CD4-positive, alpha-beta T cell treated with Interleukin-17A for 4 hours (primary cell): ENCODE data around the gene EPRS1.
A peak's percentile ranks its signal among the peaks of the same experiment; 100 is the strongest.
"Not testable (repeated sequence)": the region's sequence is repeated elsewhere in the genome, so short reads cannot be mapped to it uniquely, and the experiment has no call there.

Experiments used
- DNase-seq: peaks from one replicate; pipeline ENCODE4 v3.0.0-alpha.2; 2020; ENCODE audit warnings: mixed read lengths

The EPRS1 gene

GRCh38 chr1:220046052-220046930, at the start of gene EPRS1:
TSS of gene EPRS1 (minus strand) at chr1:220046505. CDS start at chr1:220046388, 117 bp downstream.
- DNase-seq, result peak; percentile 94

GRCh38 chr1:220094016-220094911, 48.0 kb upstream of the EPRS1 start, which contains the start of gene IARS2:
TSS of gene IARS2 (plus strand) at chr1:220094132. CDS start at chr1:220094217, 85 bp downstream.
- DNase-seq, result peak; percentile 97

GRCh38 chr1:220093361-220094015, 47.2 kb upstream of the EPRS1 start:
- DNase-seq, result no peak

GRCh38 chr1:220092694-220093093, 46.4 kb upstream of the EPRS1 start:
- no peak for DNase-seq

GRCh38 chr1:220089650-220090556, 43.6 kb upstream of the EPRS1 start, which contains the start of gene BPNT1:
TSS of gene BPNT1 (minus strand) at chr1:220089788. CDS start at chr1:220079846, 9,942 bp downstream.
- peak; percentile 98 for DNase-seq

- DNase-seq, result not testable (repeated sequence)
Observed at GRCh38 chr1:220086261-220086686, 40.0 kb upstream of the EPRS1 start.

GRCh38 chr1:220084460-220084859, 38.2 kb upstream of the EPRS1 start:
- no peak for DNase-seq

GRCh38 chr1:220077887-220078286, 31.6 kb upstream of the EPRS1 start:
- DNase-seq, result no peak

- DNase-seq, result no peak
Observed at GRCh38 chr1:220076861-220077762, 30.8 kb upstream of the EPRS1 start.

- DNase-seq, result no peak
Observed at GRCh38 chr1:220067269-220068204, 21.2 kb upstream of the EPRS1 start.

- DNase-seq, result no peak
Observed at GRCh38 chr1:220062629-220063028, 16.3 kb upstream of the EPRS1 start.

- DNase-seq, result no peak
Observed at GRCh38 chr1:220060876-220061275, 14.6 kb upstream of the EPRS1 start.

- no peak for DNase-seq
Observed at GRCh38 chr1:220056374-220056773, 10.1 kb upstream of the EPRS1 start.

GRCh38 chr1:220045356-220046051, 801 bp downstream of the EPRS1 start:
- no peak for DNase-seq

- no peak for DNase-seq
Observed at GRCh38 chr1:220044678-220045355, 1.5 kb downstream of the EPRS1 start.

GRCh38 chr1:220043646-220044045, 2.7 kb downstream of the EPRS1 start:
- DNase-seq, result no peak

- DNase-seq, result no peak
Observed at GRCh38 chr1:220040028-220040596, 6.2 kb downstream of the EPRS1 start.

- no peak for DNase-seq
Observed at GRCh38 chr1:220038640-220039039, 7.7 kb downstream of the EPRS1 start.
